H1 (cell line): Measurements from ENCODE around the gene AKIRIN1. TPM values are rescaled to one million over a fixed set of nuclear protein-coding genes. Genes with fewer than 3 reads are reported as not detected.
A peak's percentile ranks its signal among the peaks of the same experiment; 100 is the strongest.
"Not testable (repeated sequence)": the region's sequence is repeated elsewhere in the genome, so short reads cannot be mapped to it uniquely, and the experiment has no call there.

ENCODE experiments used
- CTCF ChIA-PET: fragments of 300-600 bp; sonication (Branson Sonifier 250); formaldehyde crosslinking; loops from one replicate; lab custom pipeline; 2021; ENCODE audit not compliant: partially characterized antibody; lab: Charles Lee
- POLR2A ChIA-PET: fragments of 300-600 bp; sonication (Branson Sonifier 250); formaldehyde crosslinking; loops from one replicate; lab custom pipeline; 2021; ENCODE audit warnings: inconsistent platforms; ENCODE audit not compliant: partially characterized antibody; lab: Charles Lee
- DNase-seq, 2 experiments: peaks; one replicate each; pipeline versions ENCODE4 v3.0.0 to v3.0.0-alpha.2; 2010 to 2022; ENCODE audit warnings: low spot score in 2 of 2, low read depth in 1 of 2, mixed read lengths in 1 of 2
- FAIRE-seq: peaks from 2 replicates; lab custom pipeline; 2011; peaks lifted over from hg19 to GRCh38; lab: Jason Lieb, UNC
- H2AFZ ChIP-seq: 2 replicates; pipeline ENCODE4 v1.8.1; 2012; ENCODE audit warnings: low read length, inconsistent platforms
- H2AK5ac ChIP-seq: 2 replicates; pipeline ENCODE4 v1.6.1; 2013; ENCODE audit warnings: low read depth, low read length
- H2BK120ac ChIP-seq: replicated peaks from 2 replicates; pipeline ENCODE3; 2013; ENCODE audit warnings: low read depth, low read length, inconsistent platforms
- H2BK12ac ChIP-seq: 2 replicates; pipeline ENCODE4 v1.6.1; 2013; ENCODE audit warnings: low read depth, low read length
- H2BK15ac ChIP-seq: 2 replicates; pipeline ENCODE4 v1.6.1; 2013; ENCODE audit warnings: low read length
- H2BK20ac ChIP-seq: 2 replicates; pipeline ENCODE4 v1.6.1; 2013; ENCODE audit warnings: low read length
- H2BK5ac ChIP-seq: 2 replicates; pipeline ENCODE4 v1.6.1; 2013; ENCODE audit warnings: low read depth, low read length
- H3K14ac ChIP-seq: 2 replicates; pipeline ENCODE4 v1.6.1; 2013; ENCODE audit warnings: inconsistent platforms; ENCODE audit not compliant: insufficient read length
- H3K18ac ChIP-seq: 2 replicates; pipeline ENCODE4 v1.6.1; 2013; ENCODE audit warnings: low read length; ENCODE audit errors: extremely low read depth
- H3K23ac ChIP-seq: 2 replicates; pipeline ENCODE4 v1.6.1; 2013; ENCODE audit warnings: inconsistent platforms; ENCODE audit not compliant: insufficient read length
- H3K23me2 ChIP-seq: 2 replicates; pipeline ENCODE4 v1.6.1; 2013; ENCODE audit warnings: low read depth, low read length
- H3K27ac ChIP-seq: 2 replicates; pipeline ENCODE4 v1.6.1; 2011; ENCODE audit warnings: low read depth, low read length, inconsistent platforms
- H3K27me3 ChIP-seq, 4 experiments: replicated peaks in 1 of 4; 1 replicate in 1 of 4; 2 replicates in 3 of 4; pipeline versions ENCODE4 v1.6.1 to v1.8.1; 2011 to 2013; ENCODE audit warnings: low read length in 3 of 4, mild to moderate bottlenecking in 3 of 4, inconsistent platforms in 2 of 4, mixed read lengths in 2 of 4, moderate library complexity in 1 of 4; ENCODE audit not compliant: control insufficient read depth in 3 of 4, insufficient read depth in 3 of 4; ENCODE audit errors: extremely low read depth in 1 of 4
- H3K36me3 ChIP-seq, 4 experiments: 2 replicates each; pipeline versions ENCODE4 v1.6.1 to v1.8.1; 2011 to 2013; ENCODE audit warnings: mild to moderate bottlenecking in 4 of 4, low read length in 3 of 4, moderate library complexity in 2 of 4, control low read depth in 1 of 4, inconsistent platforms in 1 of 4; ENCODE audit not compliant: insufficient read depth in 4 of 4, control insufficient read depth in 2 of 4
- H3K4ac ChIP-seq: replicated peaks from 2 replicates; pipeline ENCODE3; 2013; ENCODE audit warnings: low read length, low read depth, mixed read lengths, inconsistent platforms; ENCODE audit not compliant: insufficient read length
- H3K4me1 ChIP-seq, 4 experiments: replicated peaks in 1 of 4; 1 replicate in 1 of 4; 2 replicates in 3 of 4; pipeline versions ENCODE4 v1.6.1 to v1.8.1; 2011 to 2013; ENCODE audit warnings: low read length in 3 of 4, inconsistent platforms in 2 of 4, mixed read lengths in 1 of 4; ENCODE audit not compliant: insufficient read depth in 4 of 4, control insufficient read depth in 3 of 4
- H3K4me2 ChIP-seq, 2 experiments: 2 replicates each; pipeline versions ENCODE4 v1.6.1 to v1.8.1; 2011 to 2013; ENCODE audit warnings: low read depth in 2 of 2, low read length in 2 of 2, control low read depth in 1 of 2, inconsistent platforms in 1 of 2, mild to moderate bottlenecking in 1 of 2; ENCODE audit not compliant: insufficient read depth in 1 of 2
- H3K4me3 ChIP-seq, 4 experiments: fragments of 200-600, 300-600 bp in 1 of 4; sonication (generic), shearing (Covaris generic), sonication (Bioruptor Twin) in 1 of 4; 2 replicates each; pipeline versions ENCODE4 v1.5.1 to v1.8.1; 2011 to 2016; ENCODE audit warnings: low read length in 4 of 4, low read depth in 3 of 4, control low read depth in 2 of 4, inconsistent platforms in 2 of 4, mild to moderate bottlenecking in 2 of 4, mixed read lengths in 1 of 4, moderate library complexity in 1 of 4; ENCODE audit not compliant: insufficient read depth in 2 of 4; ENCODE audit errors: extremely low read depth in 1 of 4
- H3K56ac ChIP-seq: replicated peaks from 2 replicates; pipeline ENCODE3; 2013; ENCODE audit warnings: low read depth, mild to moderate bottlenecking, mixed read lengths, low read length, inconsistent platforms; ENCODE audit not compliant: insufficient read length
- H3K79me1 ChIP-seq: 2 replicates; pipeline ENCODE4 v1.6.1; 2013; ENCODE audit warnings: low read depth, low read length, control low read depth
- H3K79me2 ChIP-seq, 2 experiments: 2 replicates each; pipeline versions ENCODE4 v1.6.1 to v1.8.1; 2012 to 2013; ENCODE audit warnings: low read length in 2 of 2, mild to moderate bottlenecking in 2 of 2, inconsistent platforms in 1 of 2; ENCODE audit not compliant: insufficient read depth in 2 of 2, control insufficient read depth in 1 of 2
- H3K9ac ChIP-seq, 4 experiments: replicated peaks in 1 of 4; 1 replicate in 1 of 4; 2 replicates in 3 of 4; pipeline versions ENCODE4 v1.6.1 to v1.8.1; 2011 to 2013; ENCODE audit warnings: low read depth in 3 of 4, low read length in 3 of 4, control low read depth in 2 of 4, mild to moderate bottlenecking in 2 of 4, moderate library complexity in 2 of 4, inconsistent platforms in 1 of 4; ENCODE audit errors: extremely low read depth in 1 of 4
- H3K9me3 ChIP-seq, 2 experiments: 2 replicates each; pipeline versions ENCODE4 v1.6.1 to v1.8.1; 2012 to 2013; ENCODE audit warnings: mild to moderate bottlenecking in 2 of 2, moderate library complexity in 2 of 2, control low read depth in 1 of 2, inconsistent platforms in 1 of 2, low read depth in 1 of 2, low read length in 1 of 2, mixed read lengths in 1 of 2; ENCODE audit not compliant: insufficient read depth in 2 of 2
- H4K20me1 ChIP-seq, 2 experiments: replicated peaks in 1 of 2; 2 replicates each; pipeline versions ENCODE3 to v1.8.1; 2011 to 2013; ENCODE audit warnings: inconsistent platforms in 2 of 2, low read length in 2 of 2, mild to moderate bottlenecking in 1 of 2; ENCODE audit not compliant: insufficient read depth in 2 of 2, control insufficient read depth in 1 of 2
- H4K5ac ChIP-seq: 2 replicates; pipeline ENCODE4 v1.6.1; 2013; ENCODE audit warnings: low read length, low read depth, mixed read lengths, inconsistent platforms; ENCODE audit not compliant: insufficient read length
- H4K8ac ChIP-seq: 2 replicates; pipeline ENCODE4 v1.8.0; 2013; ENCODE audit warnings: mild to moderate bottlenecking, moderate library complexity, low read length, inconsistent platforms; ENCODE audit not compliant: insufficient read depth; ENCODE audit errors: extremely low read depth
- H4K91ac ChIP-seq: replicated peaks from 2 replicates; pipeline ENCODE3; 2013; ENCODE audit warnings: low read length, mixed read lengths, inconsistent platforms; ENCODE audit not compliant: insufficient read length
- RAD21 ChIP-seq, 2 experiments: IDR thresholded peaks in 1 of 2; conservative IDR thresholded peaks in 1 of 2; 2 replicates each; pipeline ENCODE4 v1.6.1; 2011; ENCODE audit warnings: low read depth in 2 of 2, low read length in 2 of 2, improper control_type of control experiment in 1 of 2, inconsistent platforms in 1 of 2, mild to moderate bottlenecking in 1 of 2, moderate library complexity in 1 of 2
- USF2 ChIP-seq: IDR thresholded peaks from 2 replicates; pipeline ENCODE4 v1.6.1; 2011; ENCODE audit warnings: low read length, improper control_type of control experiment
- WGBS, 2 experiments: shearing (Covaris generic) in 1 of 2; methylation state at CpG; one replicate each; pipeline versions ENCODE4 v1.1.6 to v1.1.7; 2013 to 2015; ENCODE audit warnings: low lambda C conversion rate in 2 of 2, mixed read lengths in 2 of 2, inconsistent platforms in 1 of 2, low coverage in 1 of 2, missing lambda C conversion rate in 1 of 2; ENCODE audit not compliant: insufficient replicate concordance in 2 of 2, insufficient coverage in 1 of 2, insufficient read length in 1 of 2; ENCODE audit errors: extremely low coverage in 1 of 2, missing lambda C conversion rate in 1 of 2; 5-methylcytosine and 5-hydroxymethylcytosine counted together
- polyA plus RNA-seq, 7 experiments: library from polyadenylated mRNA; depleted of rRNA in 3 of 7; stranded (reverse) in 5 of 7; unstranded in 2 of 7; fragments of >200 nt in 5 of 7; fragments of 200-250 nt in 2 of 7; gene quantifications; 1 replicate in 5 of 7; 2 replicates in 1 of 7; 4 replicates in 1 of 7; pipeline versions ENCODE4 v1.2.1 to v1.2.3, GENCODE V29; 2011 to 2013; ENCODE audit warnings: missing spikeins in 2 of 7, mixed read lengths in 2 of 7
- total RNA-seq: library from RNA; stranded (reverse); fragmentation: NEBNext Ultra II Directional; extraction: Animal tissue kit (Norgen Biotek cat#: 25700); gene quantifications from 2 replicates; pipeline ENCODE4 v1.2.1, GENCODE V29; 2021

Gene AKIRIN1
- total and polyA plus RNA-seq, 2 of the 8 experiments (the other 6 are each of a cell fraction or from before 2014, with no cell fraction given) = 148 to 236 TPM

GRCh38 chr1:39014956-39015355 is 23.9 kb downstream of the AKIRIN1 start:
- H3K27me3 ChIP-seq, H3K4me2 ChIP-seq, FAIRE-seq, H4K91ac ChIP-seq, H2BK12ac ChIP-seq, H3K9me3 ChIP-seq, H2BK120ac ChIP-seq, H3K18ac ChIP-seq, H2BK20ac ChIP-seq, H3K56ac ChIP-seq, H2AK5ac ChIP-seq: not testable (repeated sequence)
- H3K36me3 ChIP-seq = peaks cover 0 to 18% (median 3%) of the 10 kb centered on the region in 4 experiments; a peak in 2 of 8 replicates
- TF ChIP-seq USF2 = peak; percentile 31; the same call in 1 of the 2 replicates
- peak in 1 of 2 experiments; percentile 12; a peak in 1 of 4 replicates for TF ChIP-seq RAD21 (IDR thresholded peaks at IDR 0.05 in 1 of 2, conservative IDR thresholded peaks at IDR 0.05 in 1 of 2; ENCODE audit: low read depth in 2 of 2, low read length in 2 of 2)
- TF ChIP-seq, all 59 proteins: peak for 2; not testable (repeated sequence) for 57
- WGBS, 2 experiments = 85% methylated on average over 8 of the region's 8 CpGs; no CpG with 5 or more reads in 1 of the 2 experiments
- not testable (repeated sequence) for H3K4ac ChIP-seq, H3K23ac ChIP-seq, H2BK5ac ChIP-seq, H3K14ac ChIP-seq, H2BK15ac ChIP-seq, H4K5ac ChIP-seq, H3K27ac ChIP-seq, H4K20me1 ChIP-seq, H2AFZ ChIP-seq, H3K79me2 ChIP-seq, H3K4me3 ChIP-seq, H3K9ac ChIP-seq, H3K79me1 ChIP-seq, H3K23me2 ChIP-seq, DNase-seq, H4K8ac ChIP-seq
- ChIA-PET CTCF (interaction anchor here (1.1 to 2.0 kb wide), 2 partner anchors 8 to 122 kb away, joined by 3 to 6 read pairs; no protein-coding TSS in a partner anchor), POLR2A (interaction anchor here (1.0 to 11.3 kb wide), 9 partner anchors 9 to 93 kb away, joined by 3 to 182 read pairs (median 9); partner anchors contain the start of genes AKIRIN1 and NDUFS5)
- H3K4me1 ChIP-seq = peaks cover 6 to 14% (median 8%) of the 10 kb centered on the region in 4 experiments; a peak in 5 of 7 replicates
